SIG-M5 treated with dmso at 0.1 percent for 504 hours (cell line): Measurements from ENCODE around the gene LIMS2.

Experiments
- DNase-seq: peaks from one replicate; lab custom pipeline; 2025; ENCODE audit not compliant: unreplicated experiment; lab: John Stamatoyannopoulos, UW

Gene LIMS2

DNA sequence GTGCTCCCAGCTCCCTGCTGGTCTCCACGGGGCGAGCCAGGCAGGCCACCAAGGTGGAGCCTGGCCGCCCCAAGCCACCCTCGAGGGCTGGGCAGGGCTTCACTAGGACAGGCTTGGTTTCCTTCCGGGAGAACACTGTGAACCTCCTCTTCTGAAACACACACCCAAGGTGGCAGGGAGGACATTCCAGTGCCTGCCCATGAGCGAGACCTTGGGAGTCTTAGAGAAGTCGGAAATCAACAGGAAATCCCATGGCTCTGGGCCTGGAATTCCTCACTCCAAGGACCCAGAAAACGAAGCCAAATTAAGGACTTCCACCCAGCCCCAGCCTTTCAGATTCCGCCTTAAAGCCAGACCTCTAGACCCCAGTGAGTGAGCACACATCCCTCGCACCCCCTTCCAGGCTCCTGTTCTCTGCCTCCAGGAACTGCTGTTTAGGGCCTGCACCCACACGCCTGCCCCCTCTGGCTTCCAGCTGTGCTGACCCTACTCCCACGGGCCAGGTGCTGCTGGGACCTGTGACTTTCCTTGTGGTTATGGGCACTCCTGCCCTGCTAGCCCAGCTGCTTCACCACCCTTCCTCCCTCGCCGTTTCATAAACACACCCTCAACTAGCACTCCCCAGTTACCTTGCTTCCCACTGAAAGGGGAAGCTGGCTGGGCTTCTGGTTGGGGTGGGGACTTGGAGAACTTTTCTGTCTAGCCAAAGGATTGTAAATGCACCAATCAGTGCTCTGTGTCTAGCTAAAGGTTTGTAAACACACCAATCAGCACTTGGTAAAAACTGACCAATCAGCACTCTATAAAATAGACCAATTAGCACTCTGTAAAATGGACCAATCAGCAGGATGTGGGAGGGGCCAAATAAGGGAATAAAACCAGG is 15.7 kb downstream of the LIMS2 start:
- DNase-seq, result peak; percentile 30

DNA sequence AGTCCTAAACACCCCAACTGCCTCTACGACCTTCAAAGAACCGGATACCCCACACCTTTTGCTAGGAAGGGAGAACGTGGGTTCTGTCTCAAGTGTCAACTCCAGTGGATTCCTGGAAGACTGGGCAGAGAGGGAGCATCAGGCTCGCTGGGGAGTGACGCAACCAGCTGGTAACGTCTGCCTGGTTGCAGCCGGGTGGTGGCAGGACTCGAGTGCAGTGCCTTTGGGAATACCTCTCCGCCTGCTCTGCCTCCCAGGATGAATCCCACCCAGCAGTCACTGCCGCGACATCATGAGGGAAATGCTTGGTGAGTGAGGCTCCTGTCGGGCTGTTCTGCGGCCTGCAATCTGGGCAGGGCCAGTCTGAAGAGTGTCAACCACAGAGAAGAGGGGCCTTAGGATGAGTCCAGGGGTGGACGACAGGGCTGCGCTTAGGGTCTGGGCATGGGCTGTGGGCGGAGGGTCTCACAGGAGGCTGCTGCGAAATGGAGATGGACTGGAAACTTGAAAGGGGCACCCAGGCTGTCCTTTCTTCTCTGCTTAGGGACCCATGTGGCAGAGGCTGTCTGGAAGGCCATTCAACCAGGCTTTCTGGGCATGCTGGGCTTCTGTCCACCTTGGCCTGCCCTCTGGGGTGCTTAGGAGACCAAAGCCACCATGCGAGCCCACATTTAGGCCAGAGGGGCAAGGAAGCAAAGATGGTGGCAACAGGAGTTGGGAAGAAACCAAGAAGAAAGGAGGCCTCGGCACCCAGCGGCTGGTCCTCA is 16.5 kb downstream of the LIMS2 start:
- DNase-seq, result no peak

DNA sequence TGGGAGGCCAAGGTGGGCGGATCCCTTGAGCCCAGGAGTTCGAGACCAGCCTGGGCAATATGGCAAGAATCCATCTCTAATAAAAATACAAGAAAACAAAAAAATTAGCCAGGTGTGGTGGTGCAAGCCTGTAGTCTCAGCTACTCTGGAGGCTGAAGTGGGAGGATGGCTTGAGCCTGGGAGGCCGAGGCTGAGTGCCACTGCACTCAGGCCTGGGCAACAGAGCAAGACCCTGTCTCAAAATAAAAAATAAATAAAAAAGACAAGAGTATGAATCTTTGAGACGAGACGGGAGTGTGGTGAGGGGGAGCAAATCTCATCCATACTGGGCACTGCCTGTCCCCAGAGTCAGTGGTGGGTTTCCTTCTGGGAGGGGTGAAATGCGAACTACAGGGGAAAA is 17.2 kb downstream of the LIMS2 start:
- DNase-seq, result no peak

DNA sequence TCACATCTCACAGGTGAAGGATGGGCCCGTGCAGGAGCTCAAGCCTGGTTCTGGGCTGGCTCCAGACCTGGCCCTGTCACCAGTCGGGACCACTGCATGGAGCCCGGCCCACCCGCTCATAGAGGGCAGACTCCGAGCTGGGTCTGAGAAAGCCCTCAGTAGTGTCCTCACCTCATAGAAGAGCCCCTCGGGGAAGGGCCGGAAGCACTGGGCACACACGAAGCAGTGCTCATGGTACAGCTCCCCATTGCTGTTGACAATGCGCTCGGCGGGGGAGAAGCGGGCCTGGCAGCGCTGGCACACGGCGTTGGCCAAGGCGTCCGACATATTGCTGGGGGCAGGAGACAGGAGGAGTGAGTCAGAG is 18.1 kb downstream of the LIMS2 start:
- DNase-seq, result no peak

DNA sequence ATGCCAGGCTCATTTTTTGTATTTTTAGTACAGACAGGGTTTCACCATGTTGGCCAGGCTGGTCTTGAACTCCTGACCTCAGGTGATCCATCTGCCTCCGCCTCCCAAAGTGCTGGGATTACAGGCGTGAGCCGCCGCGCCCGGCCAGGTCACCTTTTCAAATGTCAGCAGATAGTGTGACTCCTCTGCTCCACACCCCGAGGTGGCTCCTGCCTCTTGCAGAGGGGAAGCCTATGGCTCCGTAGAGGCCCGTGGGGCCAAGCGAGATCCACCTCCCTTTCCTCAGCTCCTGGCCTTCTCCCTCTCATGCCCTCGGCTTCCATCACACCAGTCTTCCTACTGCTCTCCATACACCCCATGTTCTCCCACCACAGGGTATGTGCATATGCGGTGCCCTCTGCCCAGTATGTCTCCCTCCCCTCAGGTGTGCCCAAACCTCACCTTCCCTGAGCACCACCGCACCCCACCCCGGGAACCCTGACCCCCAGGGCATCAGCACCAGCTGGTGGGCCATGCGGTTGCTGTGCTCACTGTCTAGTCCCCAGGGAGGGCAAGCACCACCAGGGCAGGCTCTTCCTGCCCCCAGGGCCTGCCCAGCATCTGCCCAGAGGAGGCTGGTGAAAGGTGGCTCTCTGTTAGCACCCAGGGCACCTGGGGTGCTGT is 18.6 kb downstream of the LIMS2 start:
- DNase-seq, result no peak

- no peak for DNase-seq
Observed at GRCh38 chr2:127655209-127656073, 19.9 kb downstream of the LIMS2 start.

DNA sequence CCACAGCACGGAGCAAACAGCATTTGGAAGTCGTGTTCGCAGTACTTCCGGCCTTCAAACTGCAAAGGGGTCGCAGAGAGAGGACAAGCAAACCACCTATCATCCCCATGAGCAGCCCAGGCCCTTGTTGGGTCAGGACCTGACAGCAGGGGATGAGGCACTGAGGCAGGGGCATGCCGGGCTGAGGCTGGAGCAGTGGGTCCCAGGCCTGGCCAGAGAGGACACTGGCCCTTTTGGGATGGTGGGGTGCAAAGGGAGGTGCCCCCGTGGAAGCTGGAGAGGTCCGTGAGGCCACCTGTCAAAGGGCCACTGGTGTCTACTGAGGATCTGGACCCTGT is 20.5 kb downstream of the LIMS2 start:
- DNase-seq, result no peak

DNA sequence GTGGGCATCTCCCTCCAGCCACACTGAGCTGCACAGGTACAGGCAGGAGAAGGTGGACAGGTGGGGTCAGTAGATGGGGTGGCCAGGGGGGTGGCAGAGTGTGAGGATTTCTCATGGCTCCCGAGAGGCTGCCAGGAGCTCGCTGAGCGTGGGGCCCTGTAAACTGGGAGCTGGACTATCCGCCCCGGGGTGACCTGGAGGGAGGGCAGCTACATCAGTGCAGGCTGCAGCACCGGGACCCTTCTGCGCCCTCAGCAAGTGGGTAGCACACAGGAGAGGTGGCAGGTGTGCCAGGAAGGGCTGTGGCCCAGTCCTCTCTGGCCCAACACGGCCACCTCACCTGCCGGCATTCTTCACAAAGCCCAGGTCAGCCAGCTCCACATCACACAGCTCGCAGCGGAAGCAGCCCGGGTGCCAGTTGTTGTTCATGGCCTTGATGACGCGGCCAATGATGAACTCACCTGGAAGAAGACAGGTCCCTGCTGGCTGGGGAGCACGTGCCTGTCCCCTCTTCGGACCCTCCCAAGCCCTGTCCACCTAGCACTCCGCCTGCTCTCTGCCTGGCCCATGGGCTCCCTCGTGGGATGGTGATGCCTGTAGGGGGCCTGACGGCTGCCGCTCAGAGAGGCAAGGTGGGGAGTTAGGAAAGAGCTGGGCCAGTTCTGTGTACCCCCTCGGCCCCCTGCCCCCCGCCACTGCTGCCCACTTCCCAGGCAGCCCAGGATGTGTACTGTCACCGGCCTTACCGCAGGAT is 21.1 kb downstream of the LIMS2 start:
- DNase-seq, result no peak

DNA sequence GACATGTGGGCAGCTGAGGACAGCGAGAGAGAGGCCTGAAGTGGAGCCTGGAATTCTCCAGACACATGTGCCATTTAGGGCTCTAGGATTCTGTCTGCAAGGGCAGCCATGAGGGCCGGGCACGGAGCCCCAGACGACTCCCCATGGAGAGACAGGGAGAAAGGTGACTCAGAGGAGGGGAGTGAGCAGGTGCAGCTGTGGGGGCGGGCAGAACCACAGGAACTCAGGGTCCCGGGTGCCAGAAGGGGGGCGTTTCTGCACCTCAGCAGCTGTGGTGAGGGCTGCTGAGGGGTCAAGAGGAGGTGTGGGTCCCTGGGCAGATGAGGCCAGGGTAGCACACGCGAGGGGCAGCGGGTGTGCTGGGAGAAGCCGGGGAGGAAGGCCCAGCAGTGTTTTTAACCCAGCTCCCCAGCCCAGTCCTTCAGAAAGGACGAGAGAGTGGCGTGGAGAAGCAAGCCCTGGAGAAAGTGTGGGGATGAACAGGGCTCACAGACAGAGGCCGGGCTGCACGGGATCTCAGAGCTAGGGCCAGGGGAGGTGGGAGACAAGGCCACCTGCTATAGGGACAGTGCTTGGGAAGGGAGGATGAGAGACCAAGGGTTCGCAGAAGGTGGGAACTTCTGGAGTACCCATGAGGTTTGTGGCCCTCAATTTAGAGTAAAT is 21.8 kb downstream of the LIMS2 start:
- DNase-seq, result no peak

GRCh38 chr2:127652786-127653357 is 22.5 kb downstream of the LIMS2 start:
- DNase-seq, result no peak

- DNase-seq, result no peak
Observed at GRCh38 chr2:127651971-127652550, 23.3 kb downstream of the LIMS2 start.

DNA sequence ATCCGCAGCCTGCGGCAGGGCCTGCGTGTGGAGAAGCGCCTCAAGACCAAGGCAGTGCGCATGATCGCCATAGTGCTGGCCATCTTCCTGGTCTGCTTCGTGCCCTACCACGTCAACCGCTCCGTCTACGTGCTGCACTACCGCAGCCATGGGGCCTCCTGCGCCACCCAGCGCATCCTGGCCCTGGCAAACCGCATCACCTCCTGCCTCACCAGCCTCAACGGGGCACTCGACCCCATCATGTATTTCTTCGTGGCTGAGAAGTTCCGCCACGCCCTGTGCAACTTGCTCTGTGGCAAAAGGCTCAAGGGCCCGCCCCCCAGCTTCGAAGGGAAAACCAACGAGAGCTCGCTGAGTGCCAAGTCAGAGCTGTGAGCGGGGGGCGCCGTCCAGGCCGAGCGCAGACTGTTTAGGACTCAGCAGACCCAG is 23.9 kb downstream of the LIMS2 start:
- no peak for DNase-seq

GRCh38 chr2:127650785-127651380 is 24.4 kb downstream of the LIMS2 start:
- no peak for DNase-seq

DNA sequence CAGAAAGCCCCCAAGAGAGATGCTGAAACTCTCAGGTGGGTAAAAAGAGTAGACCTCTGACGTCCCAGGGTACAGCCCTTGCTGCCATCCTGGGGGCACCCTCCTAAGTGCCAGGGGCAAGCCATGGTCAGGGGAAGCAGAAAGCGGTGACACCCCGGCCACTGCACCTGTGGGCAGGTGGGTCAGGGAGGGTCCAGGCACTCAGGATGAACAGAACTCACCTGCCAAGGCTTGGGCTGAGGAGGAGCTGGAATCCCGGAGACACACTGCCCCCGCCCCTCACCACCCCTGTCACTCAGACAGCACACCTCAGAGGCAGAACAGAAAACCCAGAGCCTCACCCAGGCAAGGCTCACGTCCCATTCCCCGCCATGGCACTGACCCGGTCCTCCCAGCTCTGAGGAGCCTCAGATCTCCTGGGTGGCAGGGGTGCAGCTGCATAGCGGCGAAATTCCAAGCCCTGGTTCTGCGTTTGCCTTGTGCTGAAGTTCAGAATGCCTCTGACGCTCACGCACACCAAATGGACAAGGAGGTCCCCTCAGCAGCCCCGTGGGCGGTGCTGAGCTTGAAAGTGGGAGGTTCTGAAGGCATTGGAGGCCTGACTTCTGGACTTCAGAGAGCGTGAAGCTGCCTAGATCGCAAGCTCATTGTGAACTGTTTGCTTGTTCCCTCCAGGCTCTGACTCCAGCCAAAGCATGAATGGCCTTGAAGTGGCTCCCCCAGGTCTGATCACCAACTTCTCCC is 25.1 kb downstream of the LIMS2 start:
- no peak for DNase-seq

DNA sequence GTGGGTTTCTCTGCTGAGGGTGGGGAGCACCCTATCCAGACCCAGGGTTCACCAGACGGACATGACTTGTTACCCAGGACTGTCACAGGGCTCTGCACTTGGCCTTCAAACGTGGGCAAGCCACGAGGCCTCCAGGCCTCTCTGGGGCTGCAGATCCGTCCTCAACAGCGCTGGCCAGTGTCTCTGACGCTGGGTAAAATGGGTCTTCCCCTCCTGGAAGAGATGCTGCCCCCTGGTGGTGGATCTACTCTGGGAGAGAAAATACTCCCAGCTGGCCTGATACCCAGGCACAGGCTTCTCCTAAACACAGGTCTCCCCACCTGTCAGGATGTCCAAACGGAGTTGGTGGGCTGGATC is 25.7 kb downstream of the LIMS2 start:
- peak; percentile 72 for DNase-seq

DNA sequence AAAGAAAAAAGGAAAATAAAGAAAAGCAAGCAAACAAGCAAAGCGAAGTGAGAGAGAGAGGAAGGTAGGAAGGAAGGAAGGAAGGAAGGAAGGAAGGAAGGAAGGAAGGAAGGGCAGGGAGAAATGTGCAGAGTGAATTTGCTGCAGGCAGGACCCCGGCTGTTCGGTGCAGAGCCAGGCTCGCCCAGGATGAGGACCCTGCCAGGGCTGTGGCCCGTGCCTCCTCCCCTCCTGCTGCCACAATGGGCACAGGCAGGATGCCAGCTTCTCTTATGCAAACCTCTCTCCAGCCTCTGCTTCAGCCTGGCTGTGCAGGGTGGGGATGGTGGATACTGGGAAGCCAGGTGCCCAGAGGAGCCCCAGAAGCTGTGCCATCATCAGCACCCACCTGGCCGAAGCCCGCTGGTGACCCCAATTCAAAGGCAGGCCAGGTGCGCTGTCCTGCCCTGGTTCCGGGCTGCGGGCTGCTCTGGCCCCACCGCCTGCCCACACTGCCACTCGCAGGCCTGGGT is 26.2 kb downstream of the LIMS2 start:
- DNase-seq, result no peak

GRCh38 chr2:127648321-127648720 is 27.0 kb downstream of the LIMS2 start:
- no peak for DNase-seq
